Right lobe of liver (tissue), 6 donors: ENCODE measurements around the gene KRT81. TPM values are rescaled to one million over a fixed set of nuclear protein-coding genes. Genes with fewer than 3 reads are reported as not detected.

Source experiments
- ATAC-seq, 4 donors: fragments of 200-7000 bp; cut with Tn5 transposase; one replicate each; pipeline ENCODE4 v1.9.1; 2020; ENCODE audit warnings: mild to moderate bottlenecking in 4 of 4, moderate library complexity in 4 of 4
- DNase-seq, 3 donors: peaks; one replicate each; pipeline ENCODE4 v3.0.0-alpha.2; 2020
- H3K27ac ChIP-seq, 3 donors: fragments of 200-600 bp; one replicate each; pipeline ENCODE4 v1.8.0; 2022
- H3K27me3 ChIP-seq, 2 donors: fragments of 200-600 bp; one replicate each; pipeline ENCODE4 v1.8.0; 2022
- H3K36me3 ChIP-seq, 4 donors: fragments of 200-600 bp; sonication (generic) in 1 of 4; one replicate each; pipeline versions ENCODE4 v1.5.1 to v1.8.0; 2017 to 2022; ENCODE audit warnings: control low read depth in 1 of 4
- H3K4me1 ChIP-seq, 4 donors: fragments of 200-600 bp; sonication (generic) in 1 of 4; one replicate each; pipeline versions ENCODE4 v1.5.1 to v1.8.0; 2017 to 2022; ENCODE audit warnings: control low read depth in 1 of 4
- H3K4me3 ChIP-seq, 3 donors: fragments of 200-600 bp; one replicate each; pipeline ENCODE4 v1.8.0; 2022
- H3K9me3 ChIP-seq, 4 donors: fragments of 200-600 bp; sonication (generic) in 1 of 4; one replicate each; pipeline versions ENCODE4 v1.5.1 to v1.8.0; 2017 to 2022; ENCODE audit warnings: control low read depth in 1 of 4
- CTCF ChIP-seq, 4 donors: fragments of 200-600 bp in 3 of 4; fragments of 450-650 bp in 1 of 4; IDR thresholded peaks; one replicate each; pipeline versions ENCODE4 v1.5.1 to v1.8.0; 2016 to 2022; ENCODE audit warnings: antibody characterized with exemption in 4 of 4, mild to moderate bottlenecking in 2 of 4
- POLR2A ChIP-seq: fragments of 450-650 bp; IDR thresholded peaks from one replicate; pipeline ENCODE4 v1.6.1; 2017; ENCODE audit warnings: antibody characterized with exemption, mild to moderate bottlenecking
- WGBS: methylation state at CpG from one replicate; pipeline ENCODE4 v1.1.6; 2018; ENCODE audit warnings: low coverage, low lambda C conversion rate; ENCODE audit not compliant: insufficient coverage; ENCODE audit errors: missing lambda C conversion rate; 5-methylcytosine and 5-hydroxymethylcytosine counted together
- intact Hi-C, 2 donors: fragments of 100-400 bp; cut with DNase I; formaldehyde crosslinking; loops; one replicate each; pipeline versions ENCODE4 v1.11.2 to v1.14.1; 2022
- total RNA-seq, 6 experiments: library from RNA; depleted of rRNA in 2 of 6; stranded (reverse); fragments of >200 nt in 2 of 6; fragmentation: NEBNext Ultra II Directional in 3 of 6; extraction: Animal tissue kit (Norgen Biotek cat#: 25700) in 3 of 6; gene quantifications; one replicate each; pipeline versions ENCODE4 v1.1.0 to v1.2.4, GENCODE V29; 2016 to 2023
- donor health status: DM: no; HTN: yes; CAD: no.
- donor health status: DM: no; HTN: no; CAD: no.
- donor health status: DM: no; HTN: no; CAD: no.
- donor health status: DM: no; HTN: yes; CAD: no.
- donor health status: DM: no; HTN: yes; CAD: no.

KRT81 gene
- total RNA-seq, 6 experiments from 2014 or later = 0.13 TPM; not detected in 5

GRCh38 chr12:52335598-52336262 lies 44.4 kb upstream of the KRT81 start:
- Histone ChIP-seq H3K27me3 (no peaks in the 10 kb centered on the region), H3K4me3 (no peak overlapping the region), H3K9me3 (no peaks in the 10 kb centered on the region), H3K4me1 (peaks cover 0 to 29% (median 4%) of the 10 kb centered on the region in 4 donors), H3K27ac (peak overlapping the region in 2 of 3 donors; percentile 36 to 41), H3K36me3 (no peaks in the 10 kb centered on the region)
- DNase-seq (peak; percentile 79 to 89 (median 85)), ATAC-seq (peak; percentile 90 to 94 (median 92))
- no peak for TF ChIP-seq POLR2A
- no peak for TF ChIP-seq CTCF (IDR thresholded peaks at IDR 0.05)
- intact Hi-C loops = no loop called here
- 23% methylated on average over 4 of the region's 4 CpGs for WGBS

GRCh38 chr12:52334185-52334584 lies 42.9 kb upstream of the KRT81 start:
- H3K36me3 ChIP-seq = no peaks in the 10 kb centered on the region
- intact Hi-C loops = no loop called here
- H3K4me1 ChIP-seq = peaks cover 0 to 29% (median 4%) of the 10 kb centered on the region in 4 donors
- TF ChIP-seq POLR2A (no peak), CTCF (IDR thresholded peaks at IDR 0.05) (no peak)
- ATAC-seq (no peak), DNase-seq (no peak)
- H3K4me3 ChIP-seq = no peak overlapping the region
- 77% methylated on average over 3 of the region's 3 CpGs for WGBS
- H3K9me3 ChIP-seq = no peaks in the 10 kb centered on the region
- no peaks in the 10 kb centered on the region for H3K27me3 ChIP-seq
- no peak overlapping the region for H3K27ac ChIP-seq

GRCh38 chr12:52333321-52333720 lies 42.0 kb upstream of the KRT81 start:
- intact Hi-C loops = no loop called here

GRCh38 chr12:52332381-52332780 lies 41.0 kb upstream of the KRT81 start:
- intact Hi-C loops = no loop called here
- DNase-seq = no peak

More at GRCh38 chr12:52333321-52333720, 42.0 kb upstream of the KRT81 start:
- 70% methylated on average over 2 of the region's 3 CpGs for WGBS
- ATAC-seq (no peak), DNase-seq (no peak)
- TF ChIP-seq POLR2A (no peak), CTCF (IDR thresholded peaks at IDR 0.05) (no peak)
- peaks cover 0 to 29% (median 4%) of the 10 kb centered on the region in 4 donors for H3K4me1 ChIP-seq
- no peak overlapping the region for H3K27ac ChIP-seq
- H3K36me3 ChIP-seq = no peaks in the 10 kb centered on the region
- no peaks in the 10 kb centered on the region for H3K27me3 ChIP-seq
- no peaks in the 10 kb centered on the region for H3K9me3 ChIP-seq
- H3K4me3 ChIP-seq = no peak overlapping the region

More at GRCh38 chr12:52332381-52332780, 41.0 kb upstream of the KRT81 start:
- no peak for ATAC-seq
- Histone ChIP-seq H3K9me3 (no peaks in the 10 kb centered on the region), H3K27me3 (no peaks in the 10 kb centered on the region), H3K27ac (no peak overlapping the region), H3K4me3 (no peak overlapping the region), H3K36me3 (no peaks in the 10 kb centered on the region), H3K4me1 (peaks cover 0 to 29% (median 4%) of the 10 kb centered on the region in 4 donors)
- WGBS = no CpG with 5 or more reads among the region's 1 CpG
- TF ChIP-seq CTCF (IDR thresholded peaks at IDR 0.05) (no peak), POLR2A (no peak)
